ENCODE results near the gene ERC1. TPM values are rescaled to one million over a fixed set of nuclear protein-coding genes. Genes with fewer than 3 reads are reported as not detected.

ERC1 gene
- total and polyA plus RNA-seq, 7 donors, result 5.4 to 97.8 (median 34.6) TPM

GRCh38 chr12:1502831-1503230 is 511.8 kb downstream of the ERC1 start:
- Histone ChIP-seq H3K9me3 (no peaks in the 10 kb centered on the region), H3K27ac (no peak overlapping the region), H3K27me3 (no peaks in the 10 kb centered on the region), H3K4me3 (no peak overlapping the region), H3K36me3 (no peaks in the 10 kb centered on the region), H3K4me1 (peaks cover 0 to 18% (median 16%) of the 10 kb centered on the region in 4 donors)
- TF ChIP-seq EP300 (IDR thresholded peaks at IDR 0.05), result no peak
- peak in 1 of 4 experiments; percentile 19 for TF ChIP-seq CTCF (IDR thresholded peaks at IDR 0.05)
- TF ChIP-seq POLR2AphosphoS5 (IDR thresholded peaks at IDR 0.05), result no peak
- TF ChIP-seq POLR2A (IDR thresholded peaks at IDR 0.05), result no peak
- 64 to 76% methylated on average over 13 of the region's 13 CpGs for WGBS, 2 donors
- intact Hi-C loops (cut with DNase I), result no loop called here
- no peak for DNase-seq

GRCh38 chr12:1503281-1503711 is 512.3 kb downstream of the ERC1 start:
- intact Hi-C loops (cut with DNase I), result no loop called here
- H3K4me1 ChIP-seq, result peaks cover 0 to 18% (median 16%) of the 10 kb centered on the region in 4 donors
- TF ChIP-seq POLR2A (IDR thresholded peaks at IDR 0.05) (no peak), EP300 (IDR thresholded peaks at IDR 0.05) (no peak), POLR2AphosphoS5 (IDR thresholded peaks at IDR 0.05) (no peak), CTCF (IDR thresholded peaks at IDR 0.05) (no peak)
- no peaks in the 10 kb centered on the region for H3K27me3 ChIP-seq
- H3K9me3 ChIP-seq, result no peaks in the 10 kb centered on the region
- H3K36me3 ChIP-seq, result no peaks in the 10 kb centered on the region
- no peak overlapping the region for H3K4me3 ChIP-seq
- no peak for DNase-seq
- 84 to 88% methylated on average over 22 of the region's 22 CpGs for WGBS, 2 donors
- H3K27ac ChIP-seq, result no peak overlapping the region

GRCh38 chr12:1504304-1504894 is 513.4 kb downstream of the ERC1 start:
- Histone ChIP-seq H3K36me3 (no peaks in the 10 kb centered on the region), H3K27ac (no peak overlapping the region), H3K9me3 (no peaks in the 10 kb centered on the region), H3K4me1 (peaks cover 0 to 18% (median 16%) of the 10 kb centered on the region in 4 donors), H3K27me3 (no peaks in the 10 kb centered on the region), H3K4me3 (peak overlapping the region in 1 of 4 donors; percentile 5)
- no peak for DNase-seq
- 11 to 23% methylated on average over 16 of the region's 16 CpGs for WGBS, 2 donors
- TF ChIP-seq EP300 (IDR thresholded peaks at IDR 0.05) (no peak), POLR2A (IDR thresholded peaks at IDR 0.05) (no peak), POLR2AphosphoS5 (IDR thresholded peaks at IDR 0.05) (no peak), CTCF (IDR thresholded peaks at IDR 0.05) (no peak)
- intact Hi-C loops (cut with DNase I), result no loop called here

- no peaks in the 10 kb centered on the region for H3K27me3 ChIP-seq
- peak overlapping the region in 1 of 4 donors; percentile 5 for H3K4me3 ChIP-seq
- H3K36me3 ChIP-seq, result no peaks in the 10 kb centered on the region
- intact Hi-C loops (cut with DNase I), result no loop called here
- H3K4me1 ChIP-seq, result peaks cover 0 to 18% (median 16%) of the 10 kb centered on the region in 4 donors
- DNase-seq, result no peak
- H3K9me3 ChIP-seq, result no peaks in the 10 kb centered on the region
- no peak for TF ChIP-seq POLR2A (IDR thresholded peaks at IDR 0.05)
- WGBS, 2 donors, result 59 to 62% methylated on average over 14 of the region's 14 CpGs
- H3K27ac ChIP-seq, result no peak overlapping the region
These were observed 513.9 kb downstream of the ERC1 start for GRCh38 chr12:1504895-1505311.

GRCh38 chr12:1505576-1505975 is 514.6 kb downstream of the ERC1 start:
- Histone ChIP-seq H3K27me3 (no peaks in the 10 kb centered on the region), H3K9me3 (no peaks in the 10 kb centered on the region), H3K27ac (no peak overlapping the region), H3K4me3 (no peak overlapping the region), H3K36me3 (no peaks in the 10 kb centered on the region), H3K4me1 (peaks cover 0 to 18% (median 16%) of the 10 kb centered on the region in 4 donors)
- WGBS, 2 donors, result 92 to 96% methylated on average over 10 of the region's 10 CpGs
- TF ChIP-seq POLR2A (IDR thresholded peaks at IDR 0.05), result no peak
- TF ChIP-seq POLR2AphosphoS5 (IDR thresholded peaks at IDR 0.05), result no peak
- TF ChIP-seq CTCF (IDR thresholded peaks at IDR 0.05), result no peak
- TF ChIP-seq EP300 (IDR thresholded peaks at IDR 0.05), result no peak
- DNase-seq, result no peak
- intact Hi-C loops (cut with DNase I), result no loop called here
